IPS-NIHi7 (cell line): ENCODE data around the gene BCL3.
A peak's percentile ranks its signal among the peaks of the same experiment; 100 is the strongest.

Experiments
- DNase-seq: peaks from one replicate; pipeline ENCODE4 v3.0.0; 2012; ENCODE audit warnings: mixed read lengths; ENCODE audit errors: extremely low spot score

The BCL3 gene

DNA sequence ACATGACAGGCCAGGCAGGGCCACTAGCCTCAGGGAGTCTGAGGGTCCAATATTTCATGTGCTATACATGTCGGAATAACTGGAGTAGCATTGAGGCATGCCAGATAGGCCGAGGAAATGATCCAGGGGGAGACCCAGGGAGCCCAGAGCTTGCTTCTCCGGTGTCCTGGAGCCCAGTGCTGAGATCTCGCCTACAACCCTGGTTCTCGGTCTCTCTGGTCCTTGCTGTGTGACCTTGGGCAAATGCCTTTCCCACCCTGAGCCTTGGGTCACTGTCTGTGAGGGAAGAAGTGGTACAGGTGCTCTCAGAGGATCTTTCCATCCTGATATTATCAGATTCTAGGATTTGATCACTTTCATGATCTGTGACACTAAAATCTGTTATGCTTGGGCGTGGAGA is 40.5 kb downstream of the BCL3 start:
- no peak for DNase-seq

DNA sequence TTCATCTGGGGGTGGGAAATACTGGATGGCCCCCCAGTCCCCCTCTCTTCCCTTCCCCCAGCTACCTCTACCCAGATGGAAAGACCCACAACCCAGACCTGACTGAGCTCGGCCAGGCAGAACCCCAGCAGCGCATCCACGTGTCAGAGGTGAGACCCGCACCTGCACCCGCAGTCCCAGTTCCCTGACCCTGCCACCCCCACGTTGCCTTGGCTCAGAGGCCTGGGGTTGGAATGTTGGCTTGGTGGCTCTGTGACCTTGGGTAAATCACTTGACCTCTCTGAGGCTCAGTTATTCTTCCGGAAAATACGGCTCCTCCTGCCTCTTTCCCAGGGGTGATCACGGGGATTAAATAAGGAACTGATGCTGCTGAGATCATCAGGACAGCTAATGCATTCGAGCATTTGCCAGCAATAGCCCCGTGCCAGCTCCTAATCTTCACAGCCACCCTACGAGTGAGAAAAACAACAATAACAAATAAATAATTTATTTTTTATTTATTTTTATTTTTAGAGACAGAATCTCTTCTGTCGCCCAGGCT is 41.5 kb downstream of the BCL3 start:
- DNase-seq = no peak

DNA sequence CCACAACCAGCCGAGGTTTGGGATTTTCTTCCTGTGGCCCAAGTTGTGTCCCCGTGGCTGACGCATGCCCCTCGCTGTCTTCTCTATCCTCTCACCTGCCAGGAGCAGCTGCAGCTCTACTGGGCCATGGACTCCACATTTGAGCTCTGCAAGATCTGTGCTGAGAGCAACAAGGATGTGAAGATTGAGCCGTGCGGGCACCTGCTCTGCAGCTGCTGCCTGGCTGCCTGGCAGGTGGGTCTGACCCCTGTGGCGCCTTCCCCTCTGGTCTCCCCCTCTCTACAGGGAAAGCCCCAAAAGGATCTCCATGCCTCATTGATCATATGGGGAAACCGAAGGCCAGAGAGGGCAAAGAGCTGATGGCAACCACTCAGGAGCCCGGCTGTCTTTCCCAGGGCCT is 43.8 kb downstream of the BCL3 start:
- DNase-seq = no peak

DNA sequence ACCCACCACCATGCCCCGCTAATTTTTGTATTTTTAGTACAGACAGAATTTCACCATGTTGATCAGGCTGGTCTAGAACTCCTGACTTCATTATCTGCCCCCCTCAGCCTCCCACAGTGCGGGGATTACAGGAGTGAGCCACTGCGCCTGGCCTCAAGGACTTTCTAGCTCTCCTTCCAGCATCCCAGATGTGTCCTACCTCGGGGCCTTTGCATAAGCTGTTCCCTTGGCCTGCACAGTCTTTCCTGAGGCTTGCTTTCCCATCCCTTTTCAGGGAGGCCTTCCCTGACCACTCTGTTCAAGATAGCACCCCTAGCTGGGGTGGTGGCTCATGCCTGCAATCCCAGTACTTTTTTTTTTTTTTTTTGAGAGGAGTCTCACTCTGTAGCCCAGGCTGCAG is 46.1 kb downstream of the BCL3 start:
- DNase-seq = no peak

DNA sequence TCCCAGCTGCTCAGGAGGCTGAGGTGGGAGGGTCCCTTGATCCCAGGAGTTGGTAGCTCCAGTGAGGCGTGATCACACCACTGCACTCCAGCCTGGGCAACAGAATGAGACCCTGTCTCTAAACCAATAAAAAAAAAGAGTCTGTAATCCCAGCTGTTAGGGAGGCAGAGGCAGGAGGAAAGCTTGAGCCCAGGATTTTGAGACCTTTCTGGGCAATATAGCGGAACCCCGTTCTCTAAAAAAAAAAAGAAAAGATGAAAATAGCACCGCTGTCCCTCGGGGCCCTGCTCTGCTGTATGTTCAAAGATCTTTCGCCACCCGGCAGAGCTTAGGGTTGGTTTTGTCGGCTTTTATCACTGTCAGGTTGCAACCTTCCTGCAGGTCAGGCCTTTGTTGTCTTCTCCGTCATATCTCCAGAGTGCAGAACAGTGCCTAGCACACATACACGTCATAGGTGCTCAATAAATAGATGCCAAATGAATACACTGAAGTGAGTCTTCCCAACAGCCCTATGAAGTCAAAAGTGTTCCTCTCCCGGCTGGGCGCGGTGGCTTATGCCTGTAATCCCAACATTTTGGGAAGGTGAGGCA is 47.0 kb downstream of the BCL3 start:
- peak; percentile 4 for DNase-seq

DNA sequence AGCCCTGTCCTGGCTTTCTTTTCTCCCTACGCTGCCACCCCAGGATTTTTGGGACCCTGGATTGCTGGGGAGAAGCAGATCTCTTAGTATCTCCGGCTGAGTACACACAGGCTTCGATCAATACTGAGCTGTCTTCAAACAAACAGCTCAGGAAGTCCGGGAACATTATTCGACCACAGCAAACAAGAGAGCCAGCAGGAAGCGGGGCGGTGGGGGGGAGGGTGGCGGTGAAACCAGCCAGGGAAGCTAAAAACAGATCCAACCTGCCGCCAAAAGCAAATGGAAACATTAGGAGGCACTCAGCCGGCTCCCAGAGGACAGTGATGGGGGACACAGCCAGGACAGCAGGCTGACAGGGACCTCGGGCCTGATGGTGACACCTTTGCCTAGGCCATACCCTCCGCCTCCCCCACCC is 48.2 kb downstream of the BCL3 start:
- DNase-seq = peak; percentile 61

DNA sequence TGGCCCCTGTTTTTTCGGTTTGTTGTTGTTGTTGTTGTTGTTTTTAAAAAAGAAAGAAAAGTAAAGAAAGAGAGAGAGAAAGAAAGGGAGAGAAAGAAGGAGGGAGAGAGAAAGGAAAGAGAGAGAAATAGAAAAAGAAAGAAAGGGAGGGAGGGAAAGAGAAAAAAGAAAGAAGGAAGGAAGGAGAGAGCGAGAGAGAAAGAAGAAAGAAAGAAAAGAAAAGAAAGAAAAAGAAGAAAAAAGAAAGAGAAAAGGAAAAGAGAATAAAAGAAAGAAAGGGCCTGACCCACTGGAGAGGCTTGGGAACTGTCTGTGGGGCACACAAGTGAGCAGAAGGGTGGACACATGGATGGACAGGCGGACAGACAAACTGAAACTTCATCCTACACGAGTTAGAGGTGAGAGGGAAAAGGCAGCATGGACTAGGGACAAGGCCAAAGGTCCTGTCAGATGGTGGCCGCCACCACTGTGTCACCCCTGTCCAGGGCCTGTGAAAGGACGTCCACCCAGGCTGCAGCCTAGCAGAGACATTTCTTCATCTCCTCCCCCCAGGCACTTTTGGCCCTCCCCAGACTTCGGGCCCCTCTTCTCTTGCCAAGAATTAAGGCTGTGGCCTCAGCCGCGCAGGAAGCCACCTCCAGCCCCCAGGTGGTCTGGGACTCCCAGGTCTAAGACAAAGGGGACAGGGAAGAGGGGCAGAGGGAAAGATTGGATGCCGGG is 51.3 kb downstream of the BCL3 start:
- no peak for DNase-seq

DNA sequence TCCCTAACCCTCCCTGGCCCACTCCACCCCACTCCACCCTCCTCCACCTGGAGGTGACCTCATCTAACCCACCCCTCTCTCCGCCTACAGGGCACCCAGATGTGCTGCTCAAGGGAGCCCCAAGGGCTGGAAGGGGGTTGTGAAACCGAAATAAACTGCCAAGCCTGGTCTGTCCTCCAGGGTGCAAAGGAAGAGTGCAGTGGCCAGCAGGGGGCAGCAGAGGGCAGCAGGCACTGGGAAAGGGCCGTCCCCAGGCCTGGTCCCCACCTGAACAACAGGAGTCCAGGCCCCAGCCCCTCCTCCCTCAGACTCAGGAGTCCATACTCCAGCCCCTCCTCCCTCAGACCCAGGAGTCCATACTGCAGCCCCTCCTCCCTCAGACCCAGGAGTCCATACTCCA is 52.0 kb downstream of the BCL3 start:
- DNase-seq = peak; percentile 94

DNA sequence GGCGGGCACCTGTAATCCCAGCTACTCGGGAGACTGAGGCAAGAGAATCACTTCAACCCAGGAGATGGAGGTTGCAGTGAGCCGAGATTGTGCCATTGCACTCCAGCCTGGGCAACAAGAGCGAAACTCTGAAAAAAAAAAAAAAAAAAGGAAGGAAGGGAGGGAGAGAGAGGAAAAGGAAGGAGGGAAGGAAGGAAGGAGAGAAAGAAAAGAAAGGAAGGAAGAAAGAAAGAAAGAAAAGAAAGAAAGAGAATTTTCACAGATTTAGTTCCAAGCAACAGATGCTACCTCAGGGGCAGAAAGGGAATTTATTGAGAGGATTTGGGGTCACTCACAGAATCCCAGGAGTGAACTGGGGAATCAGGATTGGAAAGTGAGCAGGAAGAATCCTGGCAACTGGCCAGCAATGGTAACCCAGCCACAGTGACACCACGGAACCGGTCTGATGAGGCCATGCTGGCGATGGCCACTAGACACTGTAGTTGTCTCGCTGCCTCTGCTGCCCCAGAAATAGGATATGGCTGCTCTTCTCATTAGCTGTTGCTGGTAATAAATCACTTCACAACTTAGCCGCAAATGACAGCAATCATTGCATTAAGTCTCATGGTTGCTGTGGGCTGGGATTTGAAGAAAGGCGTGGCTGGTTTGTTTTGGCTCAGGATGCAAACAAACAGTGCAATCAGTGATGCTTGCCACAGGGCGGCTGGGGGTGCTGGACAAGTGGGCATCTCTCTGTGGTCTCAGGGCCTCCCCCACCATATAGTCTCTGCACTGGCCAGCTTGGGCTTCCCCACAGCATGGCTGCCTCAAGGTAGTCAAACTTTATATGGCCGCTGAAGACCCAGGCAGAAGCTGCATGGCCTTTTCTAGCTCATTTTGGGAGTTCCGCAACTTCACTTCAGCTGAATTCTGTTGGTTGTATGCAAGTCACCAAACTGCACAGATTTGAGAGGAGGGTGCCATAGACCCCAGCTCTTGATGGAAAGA is 55.2 kb downstream of the BCL3 start:
- DNase-seq = peak; percentile 6

DNA sequence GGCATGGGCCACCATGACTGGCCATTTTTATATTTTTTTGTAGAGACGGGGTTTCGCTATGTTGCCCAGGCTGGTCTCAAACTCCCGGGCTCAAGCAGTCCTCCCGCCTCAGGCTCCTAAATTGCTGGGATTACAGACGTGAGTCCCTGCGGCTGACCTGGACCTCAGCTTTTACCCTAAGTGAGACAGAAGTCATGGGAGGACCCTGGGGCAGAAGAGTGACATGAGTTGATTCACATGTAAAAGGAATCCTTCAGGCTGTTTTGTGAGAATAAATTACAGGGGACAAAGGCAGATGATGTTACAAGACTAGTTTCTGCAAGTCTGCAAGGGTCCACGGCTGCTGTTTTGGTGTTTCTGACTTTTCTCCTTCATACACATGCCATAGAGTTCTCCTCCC is 57.8 kb downstream of the BCL3 start:
- peak; percentile 6 for DNase-seq

DNA sequence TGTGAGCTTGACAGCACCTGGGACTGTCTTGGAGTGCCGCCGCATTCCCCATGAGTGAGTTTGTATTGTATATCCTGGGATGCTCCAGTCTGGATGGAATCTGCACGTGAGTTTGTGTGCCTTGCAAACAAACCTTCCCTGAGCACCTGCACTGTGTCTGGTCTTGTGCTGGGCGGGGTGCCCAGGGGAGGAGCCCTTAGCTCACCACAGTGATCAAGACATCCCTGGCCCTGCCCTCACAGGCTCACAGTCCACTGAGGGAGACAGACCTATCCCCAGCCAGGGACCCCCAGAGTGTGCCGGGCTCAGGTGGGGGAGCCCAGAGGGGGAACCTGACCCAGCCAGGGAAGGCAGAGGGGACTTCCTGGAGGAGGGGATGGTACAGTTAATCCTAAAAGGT is 58.7 kb downstream of the BCL3 start:
- peak; percentile 7 for DNase-seq

DNA sequence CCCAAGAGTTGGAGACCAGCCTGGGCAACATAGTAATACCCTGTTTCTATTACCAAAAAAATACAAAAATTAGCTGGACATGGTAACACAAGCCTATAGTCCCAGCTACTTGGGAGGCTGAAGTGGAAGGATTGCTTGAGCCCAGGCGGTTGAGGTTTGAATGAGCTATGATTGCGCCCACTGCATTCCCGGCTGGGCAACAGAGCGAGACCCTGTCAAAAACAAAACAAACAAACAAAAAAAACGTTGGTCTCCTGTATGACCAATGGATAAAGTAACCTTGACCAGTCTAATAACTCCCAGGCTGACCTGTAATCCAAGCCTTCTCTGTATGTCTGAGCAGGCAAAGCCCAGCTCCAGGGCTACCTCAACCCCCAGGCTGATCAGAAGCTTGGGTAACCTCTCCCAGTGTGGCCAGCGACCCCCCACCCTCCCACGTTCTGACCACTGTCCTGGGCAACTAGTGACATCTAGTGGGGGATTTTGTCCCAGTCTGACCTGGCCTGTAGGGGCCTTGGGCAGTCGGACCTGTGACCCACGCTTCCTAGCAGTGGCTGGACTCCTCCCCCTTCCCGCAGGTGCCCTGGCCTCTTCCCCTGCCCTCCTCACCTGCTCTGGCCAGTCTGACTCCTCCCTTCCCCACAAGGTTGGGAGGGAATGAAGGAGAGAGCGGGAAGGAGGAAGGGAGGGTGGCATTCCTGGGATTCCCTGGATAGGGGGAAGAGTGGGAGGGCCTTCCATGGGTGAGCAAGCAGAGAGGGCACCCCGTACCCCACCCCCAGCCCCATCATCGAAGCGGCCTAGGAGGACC is 59.3 kb downstream of the BCL3 start:
- DNase-seq = peak; percentile 96

DNA sequence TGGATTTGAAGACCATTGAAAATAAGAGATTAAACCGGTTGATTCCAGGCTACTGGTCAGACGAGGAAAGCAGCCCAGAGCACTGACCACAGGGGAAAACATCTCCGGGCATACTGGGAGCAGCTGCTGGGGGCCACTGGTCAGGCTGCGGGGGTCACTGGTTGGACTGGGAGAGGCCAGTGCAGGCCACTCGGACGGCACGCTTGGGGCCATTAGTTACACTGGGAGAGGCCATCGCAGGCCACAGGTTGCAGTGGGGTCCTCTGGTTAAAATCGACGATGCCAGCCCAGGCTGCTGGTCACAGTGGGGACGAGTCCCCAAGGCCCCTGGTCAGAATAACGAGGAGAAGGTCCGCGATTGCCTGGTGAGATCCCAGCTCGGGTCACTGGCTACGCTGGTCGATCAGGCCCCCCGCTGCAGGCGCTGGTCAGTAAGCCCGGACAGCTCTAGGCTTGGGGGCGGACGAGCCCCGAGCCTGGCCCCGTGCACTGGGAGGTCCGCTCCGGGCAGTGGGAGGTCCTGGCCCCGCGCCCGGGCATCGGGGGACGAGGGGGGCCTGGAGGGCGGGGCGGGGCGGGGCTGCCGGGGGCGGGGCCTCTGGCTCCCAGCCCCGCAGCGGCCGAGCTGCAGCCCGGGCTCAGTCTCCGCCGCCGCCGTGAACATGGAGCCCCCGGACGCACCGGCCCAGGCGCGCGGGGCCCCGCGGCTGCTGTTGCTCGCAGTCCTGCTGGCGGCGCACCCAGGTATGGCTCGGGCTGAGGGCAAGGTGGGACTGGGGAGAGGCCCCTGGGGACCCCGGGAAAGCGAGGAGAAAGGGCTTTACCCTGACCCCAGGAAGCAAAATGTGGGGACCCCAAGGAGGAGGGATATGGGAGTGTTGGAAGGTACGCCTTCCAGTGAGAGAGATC is 60.2 kb downstream of the BCL3 start, which contains the start of gene BCAM:
Gene BCAM, plus strand, starts transcription at position 641 of the 909 bp plus-strand sequence. Its CDS starts 22 bp downstream, at position 663.
- peak; percentile 95 for DNase-seq
